Activated effector memory CD4-positive, alpha-beta T cell treated with anti-CD3 and anti-CD28 coated beads, Interleukin-2, amount 50 U/mL, for 16 hours (primary cell): ENCODE results near the gene GDF7.

Experiments used
- DNase-seq: peaks from one replicate; pipeline ENCODE4 v3.0.0-alpha.2; 2020

GDF7 gene

GRCh38 chr2:20666304-20667150, at the start of gene GDF7:
GDF7 (plus strand) TSS chr2:20667144; CDS start chr2:20667240, 96 bp downstream.
- peak; percentile 68 for DNase-seq

DNA sequence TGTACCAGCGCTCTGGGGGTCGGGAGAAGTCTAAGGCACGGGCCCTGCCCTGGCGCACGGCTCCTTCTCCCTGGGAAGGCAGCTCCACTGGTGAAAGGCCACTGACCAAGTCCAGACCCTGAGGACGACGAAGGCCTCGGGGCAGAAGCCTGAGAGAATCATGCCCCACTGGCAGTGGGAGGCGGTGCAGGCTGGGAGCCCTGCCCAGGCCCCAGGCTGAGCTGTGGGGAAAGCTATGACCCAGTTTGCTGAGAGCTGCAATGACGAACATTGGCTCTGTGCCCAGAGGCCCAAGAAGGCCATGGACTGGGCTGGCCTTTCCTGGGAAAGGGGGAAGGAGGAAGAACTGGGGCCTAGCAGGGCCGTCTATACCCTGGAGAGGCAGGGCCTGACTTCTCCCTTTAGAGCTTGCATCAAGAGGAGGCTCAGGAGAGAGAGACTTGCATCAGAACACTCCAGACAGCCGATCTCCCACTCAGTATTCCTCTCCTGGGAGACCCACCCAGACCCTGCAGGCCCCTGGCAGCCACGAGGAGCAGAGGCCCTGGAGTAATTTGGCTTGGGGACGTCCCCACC, 49.0 kb upstream of the GDF7 start:
- DNase-seq = peak; percentile 50

DNA sequence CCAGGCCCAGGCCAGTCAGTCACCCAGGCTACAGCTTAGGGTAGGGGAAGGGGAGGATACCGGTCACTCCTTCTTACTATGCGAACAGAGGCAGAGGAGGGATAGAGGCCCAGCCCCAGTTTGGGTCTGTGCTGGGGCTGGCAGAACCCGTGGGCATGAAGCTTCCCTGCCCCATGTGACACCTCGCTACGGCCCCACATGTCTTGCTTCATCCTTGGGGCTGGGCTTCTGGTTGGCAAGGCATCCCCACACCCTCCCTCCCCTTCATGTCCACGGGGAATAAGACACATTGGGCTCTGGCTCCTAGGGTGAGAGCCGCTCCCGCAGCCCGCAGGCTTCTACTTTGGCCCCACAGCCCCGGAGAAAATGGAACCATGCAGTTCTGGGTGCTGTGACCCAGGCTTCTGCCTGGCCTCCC, 48.5 kb upstream of the GDF7 start:
- DNase-seq = peak; percentile 48

DNA sequence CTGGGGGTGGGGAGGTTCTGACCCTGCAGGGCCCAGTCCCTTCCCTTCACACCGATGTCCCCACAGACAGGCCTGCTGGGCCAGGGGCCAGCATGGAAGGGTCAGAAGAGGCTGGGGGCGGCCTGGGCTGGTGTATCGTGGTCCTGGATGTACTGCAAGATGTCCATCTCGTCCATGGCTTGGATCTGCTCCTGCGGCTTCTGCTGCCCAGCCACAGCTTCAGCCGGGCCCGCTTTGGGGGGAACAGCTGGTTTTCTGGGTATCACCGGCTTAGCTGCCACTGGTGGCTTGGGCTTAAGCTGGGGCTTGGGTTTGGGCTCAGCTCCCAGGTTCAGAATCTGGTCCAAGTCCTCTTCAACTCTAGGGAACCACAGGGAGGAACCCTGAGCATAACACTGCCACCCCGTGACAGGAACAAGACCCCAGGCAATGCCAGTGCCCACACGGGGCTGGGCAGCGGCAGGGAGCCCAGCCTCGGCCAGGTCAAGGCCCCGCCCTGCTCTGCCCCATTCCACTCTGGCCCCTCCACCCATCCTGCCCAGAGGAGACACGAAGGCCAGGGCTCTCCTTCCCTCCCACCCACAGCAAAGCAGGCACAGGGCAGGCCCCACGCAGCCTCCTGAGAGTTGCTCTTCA, 47.9 kb upstream of the GDF7 start:
- peak; percentile 59 for DNase-seq

DNA sequence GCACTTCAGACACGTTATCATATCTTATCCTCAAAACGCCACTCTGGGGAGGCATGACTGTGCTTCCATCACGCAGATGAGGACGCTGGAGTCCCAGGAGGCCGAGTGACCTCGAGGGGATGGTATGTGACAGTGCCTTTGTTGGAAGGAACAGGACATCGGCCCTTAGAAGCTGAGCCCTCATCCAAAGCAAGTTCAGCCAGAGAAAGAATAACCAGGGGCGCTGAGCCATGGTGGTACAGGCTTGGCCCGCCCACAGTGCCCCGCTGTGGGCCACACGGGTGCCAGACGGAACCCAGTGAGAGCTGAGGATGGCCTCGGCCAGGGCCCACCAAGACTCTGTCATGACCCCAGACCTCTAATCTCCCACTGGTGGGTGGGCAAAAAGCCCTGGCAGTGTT, 47.3 kb upstream of the GDF7 start:
- DNase-seq = no peak

DNA sequence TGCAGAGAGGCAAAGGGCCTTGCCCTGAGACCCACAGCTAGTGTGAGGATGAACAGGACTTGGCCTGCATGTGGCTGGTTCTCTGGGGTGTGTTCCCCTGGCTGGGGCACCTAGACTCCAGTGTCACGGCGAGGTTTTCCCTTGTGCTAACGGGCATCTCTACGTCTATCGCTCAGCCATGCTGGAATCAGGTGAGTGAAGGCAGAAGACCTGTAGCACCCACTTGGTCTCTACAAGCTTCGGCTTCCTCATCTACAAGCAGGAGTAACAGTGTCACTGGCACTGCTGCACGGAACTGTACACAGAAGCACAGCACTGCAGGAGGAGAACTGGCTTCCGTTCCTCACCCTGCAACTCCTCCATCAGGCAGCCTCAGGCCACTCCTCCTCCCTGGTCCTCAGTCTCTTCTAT, 46.7 kb upstream of the GDF7 start:
- peak; percentile 57 for DNase-seq

DNA sequence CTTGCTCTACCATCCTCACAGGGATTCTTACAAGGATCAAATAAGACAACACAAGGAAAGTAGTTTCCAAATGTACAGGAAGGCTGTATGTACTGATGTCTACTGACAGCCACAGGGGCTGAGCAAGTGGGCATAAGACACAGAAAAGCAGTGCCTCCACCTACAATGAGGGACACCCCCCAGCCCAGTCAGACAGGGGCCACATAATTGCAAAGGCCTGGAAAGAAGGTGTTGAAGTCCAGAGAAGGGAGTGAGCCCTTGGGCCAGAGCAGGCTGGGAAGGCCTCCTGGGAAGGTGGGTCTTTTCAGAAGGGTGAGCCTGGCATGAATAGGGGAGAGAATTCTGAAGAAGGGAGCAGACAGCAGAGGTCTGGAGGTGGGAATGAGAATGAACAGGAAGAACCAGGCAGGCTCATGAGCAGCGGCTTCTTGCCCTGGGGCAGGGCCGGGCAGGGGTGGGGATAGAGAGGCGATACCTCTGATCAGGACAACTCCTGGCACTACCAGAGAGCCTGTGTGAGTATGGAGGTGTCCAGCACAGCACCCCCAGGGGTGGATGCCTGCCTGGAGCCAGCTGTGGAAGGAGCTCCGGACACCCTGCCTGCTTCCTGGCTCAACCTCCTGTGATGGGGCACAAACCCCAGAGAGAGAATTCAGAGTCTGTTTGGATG, 46.1 kb upstream of the GDF7 start:
- DNase-seq = peak; percentile 44

DNA sequence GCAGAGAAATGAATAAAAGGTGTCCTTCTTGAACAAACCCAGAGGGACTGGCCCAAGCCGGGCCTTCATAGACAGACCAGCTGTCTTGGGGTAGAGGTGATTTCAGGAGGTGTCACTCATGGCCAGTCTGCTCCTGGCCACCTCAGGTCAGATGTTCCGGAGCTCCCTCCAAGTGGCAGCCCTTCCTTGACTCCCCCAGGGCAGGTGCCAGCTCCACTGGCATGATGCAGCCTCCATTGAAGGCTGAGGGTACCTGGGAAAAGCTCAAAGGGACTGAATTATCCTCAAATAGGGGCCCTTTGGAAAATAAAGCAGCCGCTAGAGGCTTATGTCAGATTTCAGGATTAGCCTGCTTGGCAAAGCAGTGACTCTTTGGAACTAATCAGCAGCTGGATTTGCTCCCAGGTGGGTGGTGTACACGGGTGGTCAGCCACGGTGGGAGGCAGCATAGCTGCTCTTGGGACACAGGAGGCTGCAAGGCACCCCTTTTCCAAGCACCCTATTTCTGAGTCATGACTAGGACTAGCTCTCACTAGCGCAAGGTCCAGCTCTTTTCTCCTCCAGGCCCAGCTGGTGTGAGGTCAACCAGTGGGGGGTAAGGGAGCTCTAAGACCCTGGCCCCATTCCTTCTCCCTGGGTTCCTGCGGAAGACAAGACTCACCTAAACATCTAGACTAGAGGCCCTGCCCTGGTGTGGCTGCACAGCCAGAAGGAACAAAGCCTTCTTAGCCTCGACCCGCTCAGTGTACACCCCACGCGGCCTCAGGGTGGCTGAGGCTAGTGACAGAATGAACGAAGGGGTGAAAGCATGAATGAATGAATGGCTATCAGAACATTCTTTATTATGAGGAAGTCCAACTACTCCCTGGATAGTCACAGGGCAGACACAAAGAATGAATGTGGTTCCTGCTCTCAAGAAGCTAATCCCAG, 45.3 kb upstream of the GDF7 start:
- peak; percentile 24 for DNase-seq

DNA sequence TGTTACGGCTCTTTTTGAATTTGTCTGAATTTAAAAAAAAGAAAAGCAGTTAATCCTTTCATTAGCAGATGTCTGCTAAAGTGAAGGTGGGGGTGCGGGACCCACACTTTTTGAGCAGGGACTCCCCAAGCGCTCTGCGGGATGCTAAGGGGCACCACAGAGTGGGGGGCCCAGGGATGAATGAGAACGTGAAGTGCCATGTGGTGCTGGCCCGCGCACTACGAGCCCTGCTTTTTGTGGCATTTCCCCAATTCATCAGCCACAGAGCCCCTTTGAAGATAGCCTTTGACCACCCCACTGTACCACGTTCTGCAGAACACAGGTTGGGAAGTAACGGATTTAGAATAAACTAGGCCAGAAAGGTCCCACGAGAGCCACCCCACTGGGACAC, 44.7 kb upstream of the GDF7 start:
- DNase-seq = peak; percentile 53

DNA sequence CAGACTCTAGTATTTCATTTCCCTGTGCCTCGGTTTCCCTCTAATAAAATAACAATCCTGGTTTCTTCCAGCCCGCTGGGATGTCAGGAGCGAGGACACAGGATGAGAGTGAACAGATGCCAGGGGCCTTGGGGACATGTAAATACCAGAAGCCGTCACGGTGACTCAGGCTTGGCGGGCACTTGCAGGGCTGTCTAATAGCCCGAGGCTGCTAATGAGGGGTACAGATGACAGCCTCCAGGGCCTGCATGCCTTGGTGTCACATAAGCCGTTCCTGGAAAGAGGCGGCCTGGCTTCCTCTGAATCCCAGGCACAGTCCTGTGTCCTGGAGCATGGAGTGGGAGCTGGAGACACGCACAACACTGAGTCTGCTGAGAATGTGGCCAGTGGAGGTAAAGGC, 44.2 kb upstream of the GDF7 start:
- DNase-seq = peak; percentile 44

DNA sequence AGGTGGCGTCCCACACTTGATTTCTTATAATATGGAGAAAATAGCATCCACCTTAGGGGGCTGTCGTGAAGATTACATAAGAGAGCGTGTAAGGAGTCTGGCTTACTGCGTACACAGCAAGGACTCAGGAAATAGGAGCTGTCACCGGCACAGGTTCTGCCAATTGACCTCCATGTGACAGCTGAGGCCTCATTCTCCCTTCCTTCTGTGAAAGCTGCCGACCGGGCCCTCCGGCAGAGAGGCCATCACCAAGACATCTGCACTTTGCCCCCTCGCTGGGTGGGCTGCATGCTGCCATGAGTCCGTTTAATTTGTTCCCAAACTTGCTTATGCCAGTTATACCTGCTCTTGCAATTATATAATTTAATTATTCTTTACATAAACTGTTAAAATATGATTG, 43.7 kb upstream of the GDF7 start:
- DNase-seq = peak; percentile 41

GRCh38 chr2:20623741-20624155, 43.2 kb upstream of the GDF7 start:
- DNase-seq = peak; percentile 47

DNA sequence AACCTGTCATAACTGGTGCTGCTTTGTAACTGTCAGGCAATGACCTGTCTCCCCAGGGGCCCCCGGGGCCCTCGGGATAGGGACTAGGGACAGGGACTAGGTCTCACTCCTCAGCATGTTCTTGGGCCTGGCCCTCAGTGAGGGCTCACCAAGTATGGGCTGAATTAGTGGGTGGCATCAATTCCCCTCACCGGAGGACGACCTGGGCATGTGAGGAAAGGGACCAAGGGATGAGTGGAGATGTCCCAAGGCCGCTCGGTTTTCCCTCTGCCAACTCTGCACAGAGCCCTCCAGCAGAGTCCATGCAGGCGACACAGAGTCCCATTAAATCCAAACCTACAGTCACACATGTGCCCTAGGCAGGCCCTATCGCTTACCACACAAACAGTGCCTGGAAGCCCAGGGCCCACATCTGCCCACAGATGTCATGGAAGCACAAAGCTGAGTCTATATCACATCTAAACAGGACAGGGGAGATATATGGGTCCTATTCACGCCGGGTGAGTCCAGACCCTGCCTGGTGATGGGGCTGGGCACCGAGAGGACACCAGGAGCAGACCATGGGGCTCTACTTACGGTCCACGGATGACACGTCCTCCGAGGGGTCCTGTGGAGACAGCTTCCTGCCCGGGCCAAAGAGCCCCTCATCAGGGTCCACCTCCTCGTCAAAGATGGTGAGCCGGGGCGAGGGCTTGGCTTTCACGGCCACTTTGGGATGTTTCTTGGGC, 42.6 kb upstream of the GDF7 start:
- DNase-seq = peak; percentile 55

GRCh38 chr2:20624884-20625485, 42.0 kb upstream of the GDF7 start:
- DNase-seq = peak; percentile 33

- DNase-seq = peak; percentile 37
Observed at GRCh38 chr2:20625491-20626391, 41.2 kb upstream of the GDF7 start.

- no peak for DNase-seq
Observed at GRCh38 chr2:20626392-20626697, 40.6 kb upstream of the GDF7 start.

DNA sequence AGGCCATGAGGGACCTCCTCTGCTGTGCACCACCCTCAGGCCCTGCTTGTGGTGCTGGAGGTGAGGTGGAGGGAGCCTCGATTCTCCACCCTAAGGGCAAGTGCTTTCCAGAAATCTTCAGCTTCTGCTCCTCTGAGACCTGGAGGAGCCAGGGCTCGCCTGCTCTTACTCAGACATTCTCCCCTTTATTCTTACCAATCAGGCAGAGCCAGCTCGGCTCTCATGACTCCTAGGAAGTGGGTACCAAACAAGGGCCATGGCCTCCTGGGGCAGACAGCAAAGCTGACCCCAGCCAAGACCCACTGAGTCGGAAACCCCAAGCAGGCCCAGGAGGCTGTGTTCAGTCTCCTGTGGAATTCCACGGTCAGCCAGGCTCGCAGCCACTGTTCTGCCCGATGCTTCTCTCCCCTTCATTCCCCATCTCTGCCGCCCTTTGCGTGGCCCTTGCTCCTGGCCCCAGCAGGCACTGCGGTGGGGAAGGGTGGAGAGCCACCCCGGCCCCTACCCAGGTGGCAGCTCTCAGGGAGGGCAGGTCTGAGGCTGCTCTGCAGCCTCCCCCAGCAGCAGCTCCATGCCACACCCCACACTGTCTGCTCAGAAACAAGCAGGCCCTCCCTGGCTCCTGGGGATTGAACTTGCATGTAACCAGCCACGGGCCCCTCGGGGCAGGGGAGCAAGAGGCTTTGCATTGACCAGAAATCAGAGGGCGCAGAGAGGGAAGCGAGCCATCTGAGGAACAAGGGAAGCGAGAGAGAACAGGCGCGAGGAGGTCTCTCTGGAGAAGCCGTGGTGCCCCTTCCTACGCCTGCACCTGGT, 40.0 kb upstream of the GDF7 start:
- no peak for DNase-seq

GRCh38 chr2:20627712-20628380, 39.1 kb upstream of the GDF7 start:
- DNase-seq = no peak

DNA sequence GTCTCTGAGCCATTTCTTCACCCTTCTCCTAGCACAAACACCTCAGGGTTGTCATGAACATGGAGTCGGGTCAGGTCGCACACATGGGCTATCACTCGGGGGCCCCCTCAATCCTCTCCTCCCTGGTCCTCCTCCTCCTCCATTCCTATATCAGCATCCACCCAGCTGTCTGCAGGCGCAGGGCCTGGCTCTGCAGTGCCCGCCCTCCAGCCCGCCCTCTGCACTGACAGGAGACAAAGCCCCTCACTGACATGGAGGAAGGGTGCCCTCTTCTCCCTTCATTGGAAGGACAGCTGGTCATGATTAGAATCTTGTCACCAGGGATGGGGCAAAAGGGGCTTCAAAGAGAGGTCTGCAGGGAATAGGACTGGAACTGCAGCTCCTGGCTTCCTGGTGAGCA, 37.8 kb upstream of the GDF7 start:
- no peak for DNase-seq
